Measurements from ENCODE around the gene PCLO.

The PCLO gene

GRCh38 chr7:82961240-82961639 is 201.4 kb downstream of the PCLO start:
- no peak overlapping the region for H3K27ac ChIP-seq (ENCODE audit: poor library complexity, severe bottlenecking)
- H3K36me3 ChIP-seq (ENCODE audit: low read depth), result no peaks in the 10 kb centered on the region
- no peak overlapping the region for H3K4me3 ChIP-seq (ENCODE audit: severe bottlenecking)
- no peaks in the 10 kb centered on the region for H3K4me1 ChIP-seq (ENCODE audit: insufficient read depth, poor library complexity, severe bottlenecking)
- no peaks in the 10 kb centered on the region for H3K9me3 ChIP-seq (ENCODE audit: severe bottlenecking)
- TF ChIP-seq CTCF (IDR thresholded peaks at IDR 0.05; ENCODE audit: poor library complexity, severe bottlenecking), result no peak
- DNase-seq (ENCODE audit: low spot score) (no peak), ATAC-seq (ENCODE audit: low read depth) (no peak)
- no peaks in the 10 kb centered on the region for H3K27me3 ChIP-seq (ENCODE audit: insufficient read depth, poor library complexity, severe bottlenecking)

GRCh38 chr7:82959528-82959927 is 203.2 kb downstream of the PCLO start:
- Histone ChIP-seq H3K27ac (ENCODE audit: poor library complexity, severe bottlenecking) (no peak overlapping the region), H3K9me3 (ENCODE audit: severe bottlenecking) (no peaks in the 10 kb centered on the region), H3K27me3 (ENCODE audit: insufficient read depth, poor library complexity, severe bottlenecking) (no peaks in the 10 kb centered on the region), H3K4me1 (ENCODE audit: insufficient read depth, poor library complexity, severe bottlenecking) (no peaks in the 10 kb centered on the region), H3K36me3 (ENCODE audit: low read depth) (no peaks in the 10 kb centered on the region), H3K4me3 (ENCODE audit: severe bottlenecking) (no peak overlapping the region)
- no peak for ATAC-seq (ENCODE audit: low read depth)
- DNase-seq (ENCODE audit: low spot score), result no peak
- TF ChIP-seq CTCF (IDR thresholded peaks at IDR 0.05; ENCODE audit: poor library complexity, severe bottlenecking), result no peak

GRCh38 chr7:82957521-82957920 is 205.2 kb downstream of the PCLO start:
- Histone ChIP-seq H3K27me3 (ENCODE audit: insufficient read depth, poor library complexity, severe bottlenecking) (no peaks in the 10 kb centered on the region), H3K9me3 (ENCODE audit: severe bottlenecking) (no peaks in the 10 kb centered on the region), H3K36me3 (ENCODE audit: low read depth) (no peaks in the 10 kb centered on the region), H3K27ac (ENCODE audit: poor library complexity, severe bottlenecking) (no peak overlapping the region), H3K4me3 (ENCODE audit: severe bottlenecking) (no peak overlapping the region), H3K4me1 (ENCODE audit: insufficient read depth, poor library complexity, severe bottlenecking) (no peaks in the 10 kb centered on the region)
- no peak for TF ChIP-seq CTCF (IDR thresholded peaks at IDR 0.05; ENCODE audit: poor library complexity, severe bottlenecking)
- DNase-seq (ENCODE audit: low spot score) (no peak), ATAC-seq (ENCODE audit: low read depth) (no peak)

GRCh38 chr7:82953324-82954027 is 209.2 kb downstream of the PCLO start:
- Histone ChIP-seq H3K27ac (ENCODE audit: poor library complexity, severe bottlenecking) (no peak overlapping the region), H3K9me3 (ENCODE audit: severe bottlenecking) (no peaks in the 10 kb centered on the region), H3K4me1 (ENCODE audit: insufficient read depth, poor library complexity, severe bottlenecking) (no peaks in the 10 kb centered on the region), H3K4me3 (ENCODE audit: severe bottlenecking) (no peak overlapping the region), H3K27me3 (ENCODE audit: insufficient read depth, poor library complexity, severe bottlenecking) (no peaks in the 10 kb centered on the region), H3K36me3 (ENCODE audit: low read depth) (no peaks in the 10 kb centered on the region)
- ATAC-seq (ENCODE audit: low read depth) (no peak), DNase-seq (ENCODE audit: low spot score) (no peak)
- no peak for TF ChIP-seq CTCF (IDR thresholded peaks at IDR 0.05; ENCODE audit: poor library complexity, severe bottlenecking)

- TF ChIP-seq CTCF (IDR thresholded peaks at IDR 0.05; ENCODE audit: poor library complexity, severe bottlenecking), result no peak
- no peak overlapping the region for H3K27ac ChIP-seq (ENCODE audit: poor library complexity, severe bottlenecking)
- no peak overlapping the region for H3K4me3 ChIP-seq (ENCODE audit: severe bottlenecking)
- no peak for DNase-seq (ENCODE audit: low spot score)
- H3K4me1 ChIP-seq (ENCODE audit: insufficient read depth, poor library complexity, severe bottlenecking), result peaks cover 3% of the 10 kb centered on the region
- ATAC-seq (ENCODE audit: low read depth), result no peak
- H3K9me3 ChIP-seq (ENCODE audit: severe bottlenecking), result no peaks in the 10 kb centered on the region
- H3K27me3 ChIP-seq (ENCODE audit: insufficient read depth, poor library complexity, severe bottlenecking), result no peaks in the 10 kb centered on the region
- no peaks in the 10 kb centered on the region for H3K36me3 ChIP-seq (ENCODE audit: low read depth)
These were observed 212.2 kb downstream of the PCLO start for GRCh38 chr7:82950436-82950835.

Measured in RWPE2 (cell line).